GM19372 (cell line): ENCODE results near the gene CDC42BPG.

Experiments
- ATAC-seq: cut with Tn5 transposase; IDR thresholded peaks from one replicate; pipeline ENCODE4 v1.9.1; 2021; ENCODE audit warnings: mild to moderate bottlenecking, low read depth, moderate library complexity; ENCODE audit not compliant: unreplicated experiment

Gene CDC42BPG

DNA sequence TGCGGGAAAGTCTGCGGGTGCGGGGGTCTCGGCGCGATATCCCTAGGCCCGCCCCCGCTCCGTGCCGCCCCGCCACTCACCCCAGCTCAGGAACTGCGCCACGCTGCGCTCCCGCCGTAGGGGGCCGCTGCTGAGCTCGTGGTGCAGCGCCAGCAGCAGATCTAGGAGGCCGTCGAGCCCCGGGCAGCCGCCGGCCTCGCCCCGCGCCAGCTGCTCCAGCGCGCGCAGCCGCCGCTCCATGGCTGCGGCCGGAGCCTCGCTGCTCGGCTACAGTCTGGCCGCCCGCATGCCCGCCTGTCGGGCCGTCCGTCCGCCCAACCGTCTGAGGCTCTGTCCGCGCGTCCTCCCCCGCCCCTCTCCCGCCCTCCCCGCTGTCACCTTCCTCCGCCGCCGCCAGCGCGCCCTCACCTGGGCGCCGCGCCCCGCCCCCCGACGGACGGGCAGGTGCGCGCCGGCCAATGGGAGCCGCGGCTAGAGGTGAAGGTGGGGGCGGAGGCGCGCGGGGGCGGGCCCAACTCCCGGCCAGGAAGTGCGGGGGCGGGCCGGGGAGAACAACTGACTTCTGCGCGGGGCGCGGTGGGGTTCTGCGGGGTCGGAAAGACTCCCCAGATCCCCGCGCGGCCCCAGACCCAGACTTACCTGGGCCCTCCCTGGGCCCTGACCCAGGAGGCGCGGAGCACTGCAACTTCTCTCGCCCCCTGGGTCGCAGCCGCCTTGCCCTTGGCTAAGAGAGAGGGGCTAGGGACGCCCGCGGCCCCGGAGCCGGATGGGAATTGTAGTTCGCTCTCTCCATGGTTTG, at the start of gene CDC42BPG:
TSS of gene CDC42BPG (minus strand) at position 324 of the 799 bp plus-strand sequence. CDS start at position 240, 84 bp downstream.
- no peak for ATAC-seq

GRCh38 chr11:64893194-64894069, 49.0 kb upstream of the CDC42BPG start:
- ATAC-seq: no peak

DNA sequence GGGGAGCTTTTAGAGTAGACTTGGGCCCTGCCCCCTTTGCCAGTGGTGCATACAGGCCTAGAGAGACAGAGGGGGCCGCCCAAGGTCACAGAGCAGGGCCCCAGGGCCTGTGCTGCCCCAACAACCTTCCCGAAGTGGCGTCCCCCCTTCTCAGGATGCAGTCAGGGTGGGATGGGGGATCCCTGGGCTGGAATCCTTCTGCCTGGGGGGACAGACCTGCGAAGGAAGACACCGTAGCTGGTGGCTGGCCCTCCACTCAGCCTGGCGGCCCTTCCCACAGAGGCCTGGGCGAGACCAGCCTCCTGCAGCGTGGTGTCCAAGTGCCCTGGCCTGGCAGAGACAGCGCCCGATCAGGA, 48.4 kb upstream of the CDC42BPG start:
- no peak for ATAC-seq

- ATAC-seq: no peak
Measured at GRCh38 chr11:64892411-64892831, 48.0 kb upstream of the CDC42BPG start.

GRCh38 chr11:64891880-64892279, 47.4 kb upstream of the CDC42BPG start:
- ATAC-seq: no peak

- no peak for ATAC-seq
Measured at GRCh38 chr11:64891215-64891848, 46.9 kb upstream of the CDC42BPG start.

DNA sequence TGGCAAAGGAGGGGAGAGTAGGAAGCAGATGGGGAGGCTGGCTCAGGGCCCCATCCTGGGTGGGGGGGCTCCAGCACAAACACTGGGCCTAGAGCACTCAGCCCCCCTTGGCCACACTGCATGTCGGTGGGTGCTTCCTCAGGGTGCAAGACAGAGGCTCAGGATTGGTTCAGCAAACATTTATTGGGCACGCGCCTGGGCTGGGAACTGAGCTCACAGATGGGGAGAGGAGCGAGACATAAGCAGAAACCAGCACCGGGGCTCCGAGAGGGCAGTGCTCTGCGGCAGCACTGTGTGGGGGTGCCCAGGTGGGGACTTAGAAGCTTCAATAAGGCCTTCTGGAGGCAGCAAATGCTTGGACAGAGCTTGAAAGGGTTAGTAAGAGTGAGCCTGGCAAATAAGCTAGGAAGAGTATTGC, 46.1 kb upstream of the CDC42BPG start:
- no peak for ATAC-seq

DNA sequence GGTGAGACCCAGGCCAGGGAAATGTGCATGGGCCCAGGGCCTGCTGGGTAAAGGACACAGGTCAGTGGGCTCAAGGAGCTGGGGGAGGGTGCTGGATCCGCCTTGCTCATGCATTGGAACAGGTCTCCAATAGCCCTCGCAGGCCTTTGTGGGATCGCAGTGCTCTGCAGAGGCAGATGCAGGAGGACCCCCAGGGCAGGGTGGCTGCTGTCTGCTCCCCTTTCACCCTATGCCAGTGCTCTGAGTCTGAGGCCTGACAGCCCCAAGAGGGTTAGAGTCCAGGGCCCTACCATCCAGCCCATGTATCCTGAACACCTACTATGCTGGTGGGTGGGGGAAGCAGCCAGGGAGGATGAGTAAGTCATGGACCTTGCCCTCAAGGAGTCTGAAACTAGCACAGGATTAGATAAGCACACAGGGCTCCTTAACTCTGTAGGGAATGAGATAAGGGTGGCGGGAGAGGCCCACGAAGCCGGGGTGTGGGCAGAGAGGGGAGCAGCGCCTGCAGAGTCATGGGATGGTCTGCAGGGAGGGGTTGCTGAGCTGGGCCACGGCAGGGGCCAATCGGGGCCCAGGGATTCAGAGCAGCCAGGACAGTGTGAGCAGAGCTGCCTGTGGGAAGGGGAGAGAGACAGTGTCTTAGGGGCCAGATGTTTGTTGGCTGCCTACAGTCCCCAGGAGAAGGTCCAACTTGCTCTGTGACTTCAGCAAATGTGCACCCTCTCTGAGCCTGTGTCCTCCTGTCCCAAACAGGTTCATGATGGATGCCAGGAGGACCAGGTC, 44.5 kb upstream of the CDC42BPG start:
- ATAC-seq: no peak

DNA sequence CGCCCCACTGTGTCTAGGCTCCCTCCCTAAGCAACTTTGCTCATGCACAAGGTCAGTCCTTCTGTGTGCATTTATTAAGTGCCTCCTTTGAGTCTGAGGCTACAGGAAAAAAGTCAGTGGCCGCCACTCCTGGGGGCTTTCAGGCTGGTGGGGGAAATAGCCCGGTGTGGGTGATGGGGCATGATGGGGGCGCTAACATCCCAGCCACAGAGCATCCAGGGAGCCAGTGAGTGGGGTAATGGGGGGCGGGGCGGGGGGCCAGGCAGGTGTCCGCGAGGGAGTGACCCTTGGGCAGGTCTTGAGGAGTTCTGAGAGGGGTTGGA, 43.9 kb upstream of the CDC42BPG start:
- no peak for ATAC-seq

DNA sequence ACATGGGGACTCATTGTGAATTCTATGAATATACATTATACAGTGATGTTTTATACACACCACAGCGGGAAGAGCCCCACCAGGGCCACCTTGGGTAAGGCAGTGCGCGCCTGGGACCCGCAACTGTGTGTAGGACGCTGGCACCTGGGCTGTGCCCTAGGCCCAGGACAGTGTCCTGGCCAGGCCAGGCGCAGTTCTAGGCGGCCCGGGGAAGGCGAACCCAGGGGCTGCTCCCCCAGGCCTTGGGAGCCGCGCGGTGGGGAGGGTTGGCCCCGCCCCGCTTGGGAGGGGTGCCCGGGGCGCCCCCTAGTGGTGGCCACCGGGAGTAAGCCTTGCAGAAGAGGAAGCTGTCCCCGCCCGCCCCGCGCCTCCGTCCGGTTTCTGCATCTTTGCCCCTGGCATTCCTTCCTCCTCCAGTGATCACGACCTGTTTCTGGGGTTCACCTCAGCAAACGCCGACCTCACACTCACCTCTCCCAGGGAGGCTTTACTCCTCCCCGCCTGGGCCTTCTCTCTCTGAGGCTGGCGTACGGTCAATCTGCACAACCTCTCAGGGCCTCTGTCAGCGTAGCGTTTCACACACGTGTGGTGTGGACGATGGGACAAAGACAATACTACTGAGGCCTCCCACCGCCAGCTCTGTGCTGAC, 43.4 kb upstream of the CDC42BPG start:
- peak; percentile 57 for ATAC-seq

GRCh38 chr11:64887234-64887756, 42.8 kb upstream of the CDC42BPG start:
- ATAC-seq: no peak

- ATAC-seq: no peak
Measured at GRCh38 chr11:64885367-64886286, 41.2 kb upstream of the CDC42BPG start.

- ATAC-seq: no peak
Measured at GRCh38 chr11:64884019-64884418, 39.6 kb upstream of the CDC42BPG start.

DNA sequence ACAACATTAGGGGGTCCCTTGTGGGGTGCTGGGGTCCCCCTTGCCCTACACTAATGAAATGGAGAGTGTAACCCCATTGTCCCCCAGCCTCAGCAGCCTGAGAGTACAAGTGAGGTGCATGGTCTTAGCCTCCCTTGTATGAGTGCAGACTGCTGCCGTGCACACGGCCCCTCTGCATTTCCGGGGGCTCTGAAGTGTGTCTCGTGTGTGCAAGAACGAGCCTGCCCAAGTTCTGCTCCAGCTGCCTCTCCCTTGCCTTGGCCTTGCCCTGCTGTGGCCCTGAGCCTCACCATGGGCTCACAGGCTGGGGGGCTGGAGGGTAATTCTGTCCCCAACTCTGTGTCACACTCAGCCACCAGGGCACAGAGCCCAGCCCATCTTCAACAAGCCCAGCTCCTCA, 39.1 kb upstream of the CDC42BPG start:
- ATAC-seq: no peak

- no peak for ATAC-seq
Measured at GRCh38 chr11:64882243-64882642, 37.8 kb upstream of the CDC42BPG start.

DNA sequence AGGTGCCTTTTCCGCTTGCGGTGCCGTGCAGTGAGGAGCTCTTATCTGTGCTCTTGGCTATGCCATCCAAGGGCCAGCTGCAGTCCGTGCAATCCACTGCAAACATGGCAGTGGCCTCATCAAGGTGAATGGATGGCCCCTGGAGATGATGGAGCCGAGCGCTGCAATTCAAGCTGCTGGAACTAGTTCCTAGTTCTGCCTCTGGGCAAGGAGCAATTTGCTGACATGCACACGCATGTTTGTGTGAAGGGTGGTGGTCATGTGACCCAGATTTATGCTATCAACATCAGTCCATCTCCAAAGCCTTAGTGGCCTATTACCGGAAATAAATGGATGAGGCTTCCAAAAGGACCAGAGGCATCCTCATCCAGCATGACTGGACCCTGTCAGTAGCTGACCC, 37.0 kb upstream of the CDC42BPG start:
- ATAC-seq: no peak

GRCh38 chr11:64880240-64881001, 36.0 kb upstream of the CDC42BPG start:
- ATAC-seq: no peak
